Measurements from ENCODE around the gene RNF169. TPM values are rescaled to one million over a fixed set of nuclear protein-coding genes. Genes with fewer than 3 reads are reported as not detected.

Gene RNF169
- 9.6 and 12.3 TPM in 2 replicates for total RNA-seq (2014; rRNA removed; shearing (Covaris generic))

GRCh38 chr11:74748211-74749126 is at the start of gene RNF169:
Gene RNF169, plus strand, starts transcription at chr11:74748849. Its CDS starts 32 bp downstream, at chr11:74748881.
- peak; percentile 96 for DNase-seq
- Histone ChIP-seq H3K36me3 (replicated peaks; ENCODE audit: control insufficient read depth, insufficient read depth, low read length) (no peaks in the 10 kb centered on the region), H3K4me3 (ENCODE audit: insufficient read depth, low read depth, low read length) (peak within 1 kb of the TSS; percentile 77), H3K27me3 (ENCODE audit: control insufficient read depth, insufficient read depth, low read length) (no peaks in the 10 kb centered on the region)

GRCh38 chr11:74699615-74700396 is 48.8 kb upstream of the RNF169 start:
- no peak for DNase-seq
- no peak overlapping the region for H3K4me3 ChIP-seq (ENCODE audit: insufficient read depth, low read depth, low read length)
- no peaks in the 10 kb centered on the region for H3K27me3 ChIP-seq (ENCODE audit: control insufficient read depth, insufficient read depth, low read length)
- H3K36me3 ChIP-seq (replicated peaks; ENCODE audit: control insufficient read depth, insufficient read depth, low read length): no peaks in the 10 kb centered on the region

- peak; percentile 71 for DNase-seq
- H3K4me3 ChIP-seq (ENCODE audit: insufficient read depth, low read depth, low read length): no peak overlapping the region
- H3K36me3 ChIP-seq (replicated peaks; ENCODE audit: control insufficient read depth, insufficient read depth, low read length): no peaks in the 10 kb centered on the region
- H3K27me3 ChIP-seq (ENCODE audit: control insufficient read depth, insufficient read depth, low read length): no peaks in the 10 kb centered on the region
These were observed 47.3 kb upstream of the RNF169 start for GRCh38 chr11:74701351-74701750.

GRCh38 chr11:74702383-74703007 is 46.2 kb upstream of the RNF169 start:
- no peaks in the 10 kb centered on the region for H3K36me3 ChIP-seq (replicated peaks; ENCODE audit: control insufficient read depth, insufficient read depth, low read length)
- H3K4me3 ChIP-seq (ENCODE audit: insufficient read depth, low read depth, low read length): no peak overlapping the region
- no peaks in the 10 kb centered on the region for H3K27me3 ChIP-seq (ENCODE audit: control insufficient read depth, insufficient read depth, low read length)
- peak; percentile 89 for DNase-seq

- Histone ChIP-seq H3K27me3 (ENCODE audit: control insufficient read depth, insufficient read depth, low read length) (no peaks in the 10 kb centered on the region), H3K36me3 (replicated peaks; ENCODE audit: control insufficient read depth, insufficient read depth, low read length) (no peaks in the 10 kb centered on the region), H3K4me3 (ENCODE audit: insufficient read depth, low read depth, low read length) (no peak overlapping the region)
- DNase-seq: no peak
These were observed 45.4 kb upstream of the RNF169 start for GRCh38 chr11:74703211-74703610.

GRCh38 chr11:74707182-74707581 is 41.5 kb upstream of the RNF169 start:
- Histone ChIP-seq H3K36me3 (replicated peaks; ENCODE audit: control insufficient read depth, insufficient read depth, low read length) (no peaks in the 10 kb centered on the region), H3K4me3 (ENCODE audit: insufficient read depth, low read depth, low read length) (no peak overlapping the region), H3K27me3 (ENCODE audit: control insufficient read depth, insufficient read depth, low read length) (no peaks in the 10 kb centered on the region)
- DNase-seq: no peak

GRCh38 chr11:74707602-74708510 is 40.8 kb upstream of the RNF169 start:
- H3K4me3 ChIP-seq (ENCODE audit: insufficient read depth, low read depth, low read length): no peak overlapping the region
- no peaks in the 10 kb centered on the region for H3K36me3 ChIP-seq (replicated peaks; ENCODE audit: control insufficient read depth, insufficient read depth, low read length)
- H3K27me3 ChIP-seq (ENCODE audit: control insufficient read depth, insufficient read depth, low read length): no peaks in the 10 kb centered on the region
- DNase-seq: no peak

GRCh38 chr11:74709175-74709574 is 39.5 kb upstream of the RNF169 start:
- DNase-seq: no peak
- Histone ChIP-seq H3K4me3 (ENCODE audit: insufficient read depth, low read depth, low read length) (no peak overlapping the region), H3K27me3 (ENCODE audit: control insufficient read depth, insufficient read depth, low read length) (no peaks in the 10 kb centered on the region), H3K36me3 (replicated peaks; ENCODE audit: control insufficient read depth, insufficient read depth, low read length) (no peaks in the 10 kb centered on the region)

GRCh38 chr11:74710281-74710938 is 38.2 kb upstream of the RNF169 start:
- peak; percentile 47 for DNase-seq
- H3K4me3 ChIP-seq (ENCODE audit: insufficient read depth, low read depth, low read length): no peak overlapping the region
- no peaks in the 10 kb centered on the region for H3K27me3 ChIP-seq (ENCODE audit: control insufficient read depth, insufficient read depth, low read length)
- no peaks in the 10 kb centered on the region for H3K36me3 ChIP-seq (replicated peaks; ENCODE audit: control insufficient read depth, insufficient read depth, low read length)

- Histone ChIP-seq H3K36me3 (replicated peaks; ENCODE audit: control insufficient read depth, insufficient read depth, low read length) (no peaks in the 10 kb centered on the region), H3K27me3 (ENCODE audit: control insufficient read depth, insufficient read depth, low read length) (no peaks in the 10 kb centered on the region), H3K4me3 (ENCODE audit: insufficient read depth, low read depth, low read length) (no peak overlapping the region)
- no peak for DNase-seq
These were observed 35.0 kb upstream of the RNF169 start for GRCh38 chr11:74713686-74714085.

- no peak for DNase-seq
- H3K4me3 ChIP-seq (ENCODE audit: insufficient read depth, low read depth, low read length): no peak overlapping the region
- no peaks in the 10 kb centered on the region for H3K36me3 ChIP-seq (replicated peaks; ENCODE audit: control insufficient read depth, insufficient read depth, low read length)
- no peaks in the 10 kb centered on the region; the same call in 1 of the 2 replicates for H3K27me3 ChIP-seq (ENCODE audit: control insufficient read depth, insufficient read depth, low read length)
These were observed 33.7 kb upstream of the RNF169 start for GRCh38 chr11:74714904-74715303.

GRCh38 chr11:74717221-74717969 is 31.3 kb upstream of the RNF169 start:
- no peaks in the 10 kb centered on the region for H3K36me3 ChIP-seq (replicated peaks; ENCODE audit: control insufficient read depth, insufficient read depth, low read length)
- DNase-seq: no peak
- H3K27me3 ChIP-seq (ENCODE audit: control insufficient read depth, insufficient read depth, low read length): no peaks in the 10 kb centered on the region; the same call in 1 of the 2 replicates
- H3K4me3 ChIP-seq (ENCODE audit: insufficient read depth, low read depth, low read length): no peak overlapping the region

- H3K4me3 ChIP-seq (ENCODE audit: insufficient read depth, low read depth, low read length): no peak overlapping the region
- DNase-seq: no peak
- H3K36me3 ChIP-seq (replicated peaks; ENCODE audit: control insufficient read depth, insufficient read depth, low read length): no peaks in the 10 kb centered on the region
- H3K27me3 ChIP-seq (ENCODE audit: control insufficient read depth, insufficient read depth, low read length): no peaks in the 10 kb centered on the region; the same call in 1 of the 2 replicates
These were observed 29.6 kb upstream of the RNF169 start for GRCh38 chr11:74719011-74719410.

Measured in H7 (cell line).